ENCODE measurements around the gene SCAI. TPM values are rescaled to one million over a fixed set of nuclear protein-coding genes. Genes with fewer than 3 reads are reported as not detected.
A peak's percentile ranks its signal among the peaks of the same experiment; 100 is the strongest.

Gene SCAI
- total and polyA plus RNA-seq, 9 of the 15 experiments (the other 6 are each of a cell fraction or from before 2014, with no cell fraction given) = 0.70 to 12.4 (median 4.2) TPM

DNA sequence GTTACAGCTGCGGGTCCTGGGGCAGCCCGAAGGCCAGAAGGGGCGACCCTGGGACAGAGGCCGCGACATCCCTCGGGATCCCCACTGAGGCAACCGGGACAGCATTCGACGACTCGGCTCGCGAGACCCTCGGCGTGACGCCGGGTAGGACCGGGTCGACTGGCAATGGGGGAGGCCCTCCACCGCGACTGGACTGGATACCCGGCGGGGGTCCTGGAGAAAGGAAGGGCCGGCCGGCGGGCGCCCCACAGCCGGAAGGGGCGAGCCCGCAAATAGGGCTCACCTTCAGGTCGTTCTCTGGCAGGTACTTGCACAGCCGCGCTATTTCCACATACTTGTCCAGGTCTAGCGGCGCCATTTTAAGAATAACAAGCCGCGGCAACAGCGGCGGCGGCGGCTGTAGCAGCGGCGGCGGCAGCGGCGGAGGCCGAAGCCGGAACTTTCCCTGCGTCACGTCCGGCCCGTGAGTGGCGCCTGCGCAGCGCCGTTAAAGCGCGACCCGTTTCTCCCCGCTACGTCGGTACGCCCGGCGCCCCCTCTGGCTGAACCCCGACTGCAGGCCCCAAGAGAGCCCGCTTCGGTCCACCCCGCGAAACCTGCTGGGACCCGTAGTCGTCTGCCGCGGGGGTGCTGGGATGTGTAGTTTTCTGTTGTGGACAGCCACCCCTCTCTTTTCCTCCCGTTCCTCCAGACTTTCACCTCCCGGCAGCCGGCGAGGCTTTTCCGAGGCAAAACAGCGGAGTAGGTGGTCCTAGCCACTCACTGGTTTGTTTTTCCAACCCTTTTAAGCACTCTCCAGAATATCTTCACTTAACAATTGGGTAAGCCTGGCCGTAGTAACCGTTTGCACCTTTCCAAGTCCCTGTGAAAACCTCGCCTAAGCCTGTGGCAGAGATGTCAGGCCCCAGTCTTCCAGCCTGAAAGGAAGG lies 46.3 kb upstream of the SCAI start, which contains the start of gene PPP6C (continued):
- TF ChIP-seq, protein P1, sequence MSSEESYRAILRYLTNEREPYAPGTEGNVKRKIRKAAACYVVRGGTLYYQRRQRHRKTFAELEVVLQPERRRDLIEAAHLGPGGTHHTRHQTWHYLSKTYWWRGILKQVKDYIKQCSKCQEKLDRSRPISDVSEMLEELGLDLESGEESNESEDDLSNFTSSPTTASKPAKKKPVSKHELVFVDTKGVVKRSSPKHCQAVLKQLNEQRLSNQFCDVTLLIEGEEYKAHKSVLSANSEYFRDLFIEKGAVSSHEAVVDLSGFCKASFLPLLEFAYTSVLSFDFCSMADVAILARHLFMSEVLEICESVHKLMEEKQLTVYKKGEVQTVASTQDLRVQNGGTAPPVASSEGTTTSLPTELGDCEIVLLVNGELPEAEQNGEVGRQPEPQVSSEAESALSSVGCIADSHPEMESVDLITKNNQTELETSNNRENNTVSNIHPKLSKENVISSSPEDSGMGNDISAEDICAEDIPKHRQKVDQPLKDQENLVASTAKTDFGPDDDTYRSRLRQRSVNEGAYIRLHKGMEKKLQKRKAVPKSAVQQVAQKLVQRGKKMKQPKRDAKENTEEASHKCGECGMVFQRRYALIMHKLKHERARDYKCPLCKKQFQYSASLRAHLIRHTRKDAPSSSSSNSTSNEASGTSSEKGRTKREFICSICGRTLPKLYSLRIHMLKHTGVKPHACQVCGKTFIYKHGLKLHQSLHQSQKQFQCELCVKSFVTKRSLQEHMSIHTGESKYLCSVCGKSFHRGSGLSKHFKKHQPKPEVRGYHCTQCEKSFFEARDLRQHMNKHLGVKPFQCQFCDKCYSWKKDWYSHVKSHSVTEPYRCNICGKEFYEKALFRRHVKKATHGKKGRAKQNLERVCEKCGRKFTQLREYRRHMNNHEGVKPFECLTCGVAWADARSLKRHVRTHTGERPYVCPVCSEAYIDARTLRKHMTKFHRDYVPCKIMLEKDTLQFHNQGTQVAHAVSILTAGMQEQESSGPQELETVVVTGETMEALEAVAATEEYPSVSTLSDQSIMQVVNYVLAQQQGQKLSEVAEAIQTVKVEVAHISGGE (CRISPR knock-in tag; IDR thresholded peaks at IDR 0.05) = peak in 1 of 3 experiments; percentile 87; a peak in 3 of 6 replicates
- TF ChIP-seq MTF1 (CRISPR knock-in tag; IDR thresholded peaks at IDR 0.05; ENCODE audit: borderline replicate concordance) (no peak), ILF3 (IDR thresholded peaks at IDR 0.05; ENCODE audit: borderline replicate concordance) (no peak), MYBL2 (IDR thresholded peaks at IDR 0.05; ENCODE audit: low read depth) (no peak), MYBL2 (CRISPR knock-in tag; IDR thresholded peaks at IDR 0.05; ENCODE audit: borderline replicate concordance) (no peak), SAP30 (IDR thresholded peaks at IDR 0.05; ENCODE audit: borderline replicate concordance, insufficient read depth, low read depth, low read length, poor library complexity, severe bottlenecking) (peak; percentile 68), ATF7 (IDR thresholded peaks at IDR 0.05) (peak; percentile 87), U2AF1 (optimal IDR thresholded peaks at IDR 0.05; ENCODE audit: low read depth, low read length) (no peak), PHF21A (IDR thresholded peaks at IDR 0.05; ENCODE audit: borderline replicate concordance, low read depth) (no peak), RFX5 (IDR thresholded peaks at IDR 0.05; ENCODE audit: low read depth, low read length) (no peak), POLR2G (IDR thresholded peaks at IDR 0.05; ENCODE audit: low read depth, low read length) (peak; percentile 87), MCM2 (IDR thresholded peaks at IDR 0.05; ENCODE audit: low read depth) (no peak), MCM5 (IDR thresholded peaks at IDR 0.05; ENCODE audit: low read depth) (no peak), NEUROD1 (IDR thresholded peaks at IDR 0.05; ENCODE audit: borderline replicate concordance, low read depth, low read length, partially characterized antibody) (peak; percentile 92), MYC (IDR thresholded peaks at IDR 0.05; ENCODE audit: low read depth, low read length) (peak; percentile 80; the same call in 1 of the 2 replicates), MYC (CRISPR knock-in tag; IDR thresholded peaks at IDR 0.05; ENCODE audit: borderline replicate concordance, low read depth) (no peak; the same call in 1 of the 2 replicates), HMGN3 (IDR thresholded peaks at IDR 0.05; ENCODE audit: borderline replicate concordance, extremely low read depth, insufficient read length, low read depth, low read length) (peak; percentile 90), MIER1 (IDR thresholded peaks at IDR 0.05; ENCODE audit: low read depth) (no peak), HNRNPLL (IDR thresholded peaks at IDR 0.05; ENCODE audit: low read depth, low read length, poor library complexity, severe bottlenecking) (peak; percentile 71), CHD2 (IDR thresholded peaks at IDR 0.05; ENCODE audit: low read depth, low read length) (peak; percentile 3)
- TF ChIP-seq, protein P2, sequence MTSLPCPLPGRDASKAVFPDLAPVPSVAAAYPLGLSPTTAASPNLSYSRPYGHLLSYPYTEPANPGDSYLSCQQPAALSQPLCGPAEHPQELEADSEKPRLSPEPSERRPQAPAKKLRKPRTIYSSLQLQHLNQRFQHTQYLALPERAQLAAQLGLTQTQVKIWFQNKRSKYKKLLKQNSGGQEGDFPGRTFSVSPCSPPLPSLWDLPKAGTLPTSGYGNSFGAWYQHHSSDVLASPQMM (CRISPR knock-in tag; IDR thresholded peaks at IDR 0.05) = no peak

Data from K562 (cell line).